Measurements from ENCODE around the gene GRIK3.
"Not testable (repeated sequence)": the region's sequence is repeated elsewhere in the genome, so short reads cannot be mapped to it uniquely, and the experiment has no call there.

The GRIK3 gene

GRCh38 chr1:36934061-36934460 is 100.3 kb downstream of the GRIK3 start:
- no peak for DNase-seq

- no peak for DNase-seq
These were observed 106.5 kb downstream of the GRIK3 start for GRCh38 chr1:36927826-36928225.

- no peak for DNase-seq
These were observed 109.1 kb downstream of the GRIK3 start for GRCh38 chr1:36925251-36925650.

- DNase-seq, result peak; percentile 69
These were observed 110.0 kb downstream of the GRIK3 start for GRCh38 chr1:36924282-36924811.

GRCh38 chr1:36922593-36923426 is 111.5 kb downstream of the GRIK3 start:
- DNase-seq, result no peak

GRCh38 chr1:36922071-36922470 is 112.2 kb downstream of the GRIK3 start:
- DNase-seq, result no peak

- no peak for DNase-seq
These were observed 113.4 kb downstream of the GRIK3 start for GRCh38 chr1:36920801-36921405.

GRCh38 chr1:36920371-36920770 is 113.9 kb downstream of the GRIK3 start:
- DNase-seq, result no peak

GRCh38 chr1:36919491-36920145 is 114.7 kb downstream of the GRIK3 start:
- DNase-seq, result no peak

- DNase-seq, result no peak
These were observed 115.7 kb downstream of the GRIK3 start for GRCh38 chr1:36918604-36919003.

- DNase-seq, result not testable (repeated sequence)
These were observed 117.8 kb downstream of the GRIK3 start for GRCh38 chr1:36916542-36916941.

GRCh38 chr1:36913484-36914060 is 120.7 kb downstream of the GRIK3 start:
- no peak for DNase-seq

- no peak for DNase-seq
These were observed 121.3 kb downstream of the GRIK3 start for GRCh38 chr1:36913016-36913415.

- no peak for DNase-seq
These were observed 121.9 kb downstream of the GRIK3 start for GRCh38 chr1:36912365-36912865.

- DNase-seq, result no peak
These were observed 122.6 kb downstream of the GRIK3 start for GRCh38 chr1:36911561-36912364.

GRCh38 chr1:36910886-36911540 is 123.3 kb downstream of the GRIK3 start:
- no peak for DNase-seq

- DNase-seq, result no peak
These were observed 124.2 kb downstream of the GRIK3 start for GRCh38 chr1:36909946-36910725.

GRCh38 chr1:36909359-36909758 is 125.0 kb downstream of the GRIK3 start:
- DNase-seq, result not testable (repeated sequence)

GRCh38 chr1:36908096-36908495 is 126.2 kb downstream of the GRIK3 start:
- no peak for DNase-seq

GRCh38 chr1:36906555-36906954 is 127.8 kb downstream of the GRIK3 start:
- no peak for DNase-seq

- no peak for DNase-seq
These were observed 128.4 kb downstream of the GRIK3 start for GRCh38 chr1:36905941-36906340.

All from left hindlimb (tissue), 1 donor.